Vagina (tissue), 2 donors: ENCODE data around the gene NOL4L.
"Not testable (repeated sequence)": the region's sequence is repeated elsewhere in the genome, so short reads cannot be mapped to it uniquely, and the experiment has no call there.

Experiments
- CTCF ChIP-seq, 3 experiments: fragments of 450-650 bp in 2 of 3; fragments of 200-600 bp in 1 of 3; sonication (generic) in 1 of 3; IDR thresholded peaks; one replicate each; pipeline ENCODE4 v1.5.1; 2017 to 2019; ENCODE audit warnings: antibody characterized with exemption in 3 of 3, mild to moderate bottlenecking in 2 of 3, moderate library complexity in 2 of 3
- POLR2A ChIP-seq, 2 donors: fragments of 450-650 bp; IDR thresholded peaks; one replicate each; pipeline ENCODE4 v1.6.1; 2017; ENCODE audit warnings: antibody characterized with exemption in 2 of 2, mild to moderate bottlenecking in 2 of 2, moderate library complexity in 2 of 2
- POLR2AphosphoS5 ChIP-seq, 2 donors: sonication (generic); formaldehyde crosslinking; IDR thresholded peaks; one replicate each; pipeline ENCODE4 v1.9.0; 2017; ENCODE audit warnings: antibody characterized with exemption in 2 of 2, mild to moderate bottlenecking in 2 of 2, low read depth in 1 of 2; ENCODE audit not compliant: insufficient read depth in 1 of 2

- not testable (repeated sequence) for TF ChIP-seq CTCF (IDR thresholded peaks at IDR 0.05); POLR2A (IDR thresholded peaks at IDR 0.05); POLR2AphosphoS5 (IDR thresholded peaks at IDR 0.05; ENCODE audit: insufficient read depth in 1 of 2, low read depth in 1 of 2)
Measured at GRCh38 chr20:32578062-32578461, 7.1 kb downstream of the NOL4L start.
